AG04450 (cell line): ENCODE results near the gene CASKIN2. TPM values are rescaled to one million over a fixed set of nuclear protein-coding genes. Genes with fewer than 3 reads are reported as not detected.

Source experiments
- CTCF ChIA-PET: fragments of 300-600, 350-600 bp; formaldehyde crosslinking; extraction: SDS; loops from one replicate; lab custom pipeline; 2022; ENCODE audit warnings: antibody characterized with exemption, inconsistent platforms; lab: Charles Lee
- POLR2A ChIA-PET: fragments of 350-600 bp; formaldehyde crosslinking; extraction: SDS; loops from one replicate; lab custom pipeline; 2021; ENCODE audit warnings: antibody characterized with exemption, inconsistent platforms; lab: Yijun Ruan, JAX
- DNase-seq: peaks from one replicate; pipeline ENCODE4 v3.0.0-alpha.2; 2011; ENCODE audit warnings: low read depth, low spot score
- H3K27ac ChIP-seq: one replicate; pipeline ENCODE4 v1.5.1; 2012; ENCODE audit warnings: low read depth, low read length, control low read depth
- H3K27me3 ChIP-seq: one replicate; pipeline ENCODE4 v1.6.0; 2012; ENCODE audit warnings: low read length; ENCODE audit not compliant: control insufficient read depth, insufficient read depth
- H3K4me3 ChIP-seq: 2 replicates; pipeline ENCODE4 v1.5.1; 2011; ENCODE audit warnings: mild to moderate bottlenecking, low read depth, low read length, control low read depth
- H3K9me3 ChIP-seq: 2 replicates; pipeline ENCODE4 v1.5.1; 2012; ENCODE audit warnings: low read length; ENCODE audit not compliant: control insufficient read depth, insufficient read depth
- CTCF ChIP-seq: IDR thresholded peaks from 2 replicates; pipeline ENCODE4 v1.5.1; 2011; ENCODE audit warnings: low read depth, low read length, control low read depth, inconsistent platforms
- polyA plus RNA-seq: library from polyadenylated mRNA; depleted of rRNA; stranded (reverse); fragments of >200 nt; gene quantifications from 2 replicates; pipeline ENCODE4 v1.2.3, GENCODE V29; 2011

CASKIN2 gene
- polyA plus RNA-seq, 1 experiment = 1.9 TPM

- ChIA-PET CTCF (interaction anchor here (0.8 to 1.2 kb wide), 2 partner anchors 40 to 156 kb away, joined by 3 read pairs; partner anchors contain the start of genes SMIM5 and TSEN54), POLR2A (no interaction called here)
- TF ChIP-seq CTCF = no peak
Measured at GRCh38 chr17:75476752-75477489, 38.4 kb downstream of the CASKIN2 start.

GRCh38 chr17:75476271-75476671 lies 39.1 kb downstream of the CASKIN2 start:
- CTCF ChIA-PET = interaction anchor here (0.6 kb wide), 1 partner anchor 69 kb away, joined by 6 read pairs; no protein-coding TSS in a partner anchor
- H3K4me3 ChIP-seq = no peak overlapping the region
- TF ChIP-seq CTCF = no peak
- H3K9me3 ChIP-seq = no peaks in the 10 kb centered on the region
- POLR2A ChIA-PET = interaction anchor here (0.8 kb wide), 1 partner anchor 20 kb away, joined by 3 read pairs; the partner anchor contains the start of gene TMEM94
- H3K27ac ChIP-seq = no peak overlapping the region
- DNase-seq = peak; percentile 10
- H3K27me3 ChIP-seq = no peaks in the 10 kb centered on the region

More at GRCh38 chr17:75476752-75477489, 38.4 kb downstream of the CASKIN2 start:
- H3K27me3 ChIP-seq = no peaks in the 10 kb centered on the region
- no peak overlapping the region for H3K4me3 ChIP-seq
- H3K27ac ChIP-seq = no peak overlapping the region
- H3K9me3 ChIP-seq = no peaks in the 10 kb centered on the region
- DNase-seq = no peak

- DNase-seq = no peak
- CTCF ChIA-PET = interaction anchor here (0.5 to 0.6 kb wide), 2 partner anchors 69 to 85 kb away, joined by 6 read pairs; no protein-coding TSS in a partner anchor
- POLR2A ChIA-PET = interaction anchor here (0.8 kb wide), 1 partner anchor 20 kb away, joined by 3 read pairs; the partner anchor contains the start of gene TMEM94
- Histone ChIP-seq H3K9me3 (no peaks in the 10 kb centered on the region), H3K27me3 (no peaks in the 10 kb centered on the region), H3K27ac (no peak overlapping the region), H3K4me3 (no peak overlapping the region)
- no peak for TF ChIP-seq CTCF
Measured at GRCh38 chr17:75475851-75476250, 39.5 kb downstream of the CASKIN2 start.

- CTCF ChIA-PET = interaction anchor here (0.5 kb wide), 1 partner anchor 86 kb away, joined by 6 read pairs; no protein-coding TSS in a partner anchor
Measured at GRCh38 chr17:75475144-75475835, 40.0 kb downstream of the CASKIN2 start.

More at GRCh38 chr17:75475144-75475835, 40.0 kb downstream of the CASKIN2 start:
- DNase-seq = no peak
- Histone ChIP-seq H3K27me3 (no peaks in the 10 kb centered on the region), H3K27ac (peak overlapping the region; percentile 21), H3K9me3 (no peaks in the 10 kb centered on the region), H3K4me3 (no peak overlapping the region)
- TF ChIP-seq CTCF = no peak
- POLR2A ChIA-PET = interaction anchor here (0.8 kb wide), 1 partner anchor 19 kb away, joined by 3 read pairs; the partner anchor contains the start of gene TMEM94
